Esophagus squamous epithelium (tissue), 4 donors: Measurements from ENCODE around the gene INSRR.

Source experiments
- CTCF ChIP-seq, 6 experiments: fragments of 450-650 bp in 4 of 6; fragments of 200-600 bp in 2 of 6; sonication (generic) in 2 of 6; IDR thresholded peaks; one replicate each; pipeline ENCODE4 v1.5.1; 2016 to 2019; ENCODE audit warnings: antibody characterized with exemption in 6 of 6, mild to moderate bottlenecking in 4 of 6, moderate library complexity in 4 of 6
- POLR2A ChIP-seq, 4 donors: fragments of 450-650 bp; IDR thresholded peaks; one replicate each; pipeline ENCODE4 v1.6.1; 2017; ENCODE audit warnings: antibody characterized with exemption in 4 of 4, mild to moderate bottlenecking in 4 of 4, moderate library complexity in 3 of 4

- no peak for TF ChIP-seq CTCF (IDR thresholded peaks at IDR 0.05)
- TF ChIP-seq POLR2A (IDR thresholded peaks at IDR 0.05), result no peak
Measured at GRCh38 chr1:156876281-156876680, 17.4 kb upstream of the INSRR start.
